Body of pancreas (tissue), 4 donors: ENCODE measurements around the gene RELB. TPM values are rescaled to one million over a fixed set of nuclear protein-coding genes. Genes with fewer than 3 reads are reported as not detected.

Source experiments
- ATAC-seq: fragments of 150-250 bp; one replicate; pipeline ENCODE4 v1.9.1; 2016
- DNase-seq, 4 donors: peaks; one replicate each; pipeline ENCODE4 v3.0.0-alpha.2; 2019
- H3K27ac ChIP-seq, 4 donors: fragments of 200-600 bp; sonication (generic); 1 replicate in 3 of 4; 2 replicates in 1 of 4; pipeline versions ENCODE4 v1.5.1 to v1.6.1; 2016 to 2019; ENCODE audit warnings: mild to moderate bottlenecking in 1 of 4, mixed read lengths in 1 of 4, moderate library complexity in 1 of 4
- H3K27me3 ChIP-seq, 2 donors: fragments of 200-600 bp; sonication (generic); one replicate each; pipeline ENCODE4 v1.6.0; 2016; ENCODE audit warnings: mild to moderate bottlenecking in 1 of 2
- H3K36me3 ChIP-seq, 2 donors: fragments of 200-600 bp; sonication (generic); replicated peaks in 1 of 2; 2 replicates each; pipeline ENCODE4 v1.5.1; 2016; ENCODE audit warnings: low read depth in 2 of 2; ENCODE audit not compliant: insufficient read depth in 1 of 2
- H3K4me1 ChIP-seq: fragments of 200-600 bp; sonication (generic); one replicate; pipeline ENCODE4 v1.6.0; 2016
- H3K4me3 ChIP-seq, 2 donors: fragments of 200-600 bp; sonication (generic); 1 replicate in 1 of 2; 2 replicates in 1 of 2; pipeline ENCODE4 v1.5.1; 2016 to 2019
- H3K9me3 ChIP-seq, 3 donors: fragments of 200-600 bp; sonication (generic); 1 replicate in 2 of 3; 2 replicates in 1 of 3; pipeline ENCODE4 v1.5.1; 2016
- POLR2A ChIP-seq, 3 donors: fragments of 450-650 bp; IDR thresholded peaks; one replicate each; pipeline ENCODE4 v1.6.1; 2016; ENCODE audit warnings: antibody characterized with exemption in 3 of 3, mild to moderate bottlenecking in 2 of 3
- WGBS, 2 donors: methylation state at CpG; one replicate each; pipeline ENCODE4 v1.1.5; 2017; 5-methylcytosine and 5-hydroxymethylcytosine counted together
- intact Hi-C: fragments of 100-400 bp; cut with DNase I; formaldehyde crosslinking; loops from one replicate; pipeline ENCODE4 v1.15.1; 2023
- total RNA-seq, 2 donors: library from RNA; depleted of rRNA; stranded (reverse); fragments of >200 nt; gene quantifications; one replicate each; pipeline ENCODE4 v1.1.0, GENCODE V29; 2016
- TF ChIP-seq, protein P1 (sequence below), 7 experiments: fragments of 450-650 bp in 4 of 7; fragments of 200-600 bp in 3 of 7; sonication (generic) in 3 of 7; IDR thresholded peaks; one replicate each; pipeline ENCODE4 v1.5.1; 2016 to 2019; ENCODE audit warnings: antibody characterized with exemption in 7 of 7

Gene RELB, protein sequence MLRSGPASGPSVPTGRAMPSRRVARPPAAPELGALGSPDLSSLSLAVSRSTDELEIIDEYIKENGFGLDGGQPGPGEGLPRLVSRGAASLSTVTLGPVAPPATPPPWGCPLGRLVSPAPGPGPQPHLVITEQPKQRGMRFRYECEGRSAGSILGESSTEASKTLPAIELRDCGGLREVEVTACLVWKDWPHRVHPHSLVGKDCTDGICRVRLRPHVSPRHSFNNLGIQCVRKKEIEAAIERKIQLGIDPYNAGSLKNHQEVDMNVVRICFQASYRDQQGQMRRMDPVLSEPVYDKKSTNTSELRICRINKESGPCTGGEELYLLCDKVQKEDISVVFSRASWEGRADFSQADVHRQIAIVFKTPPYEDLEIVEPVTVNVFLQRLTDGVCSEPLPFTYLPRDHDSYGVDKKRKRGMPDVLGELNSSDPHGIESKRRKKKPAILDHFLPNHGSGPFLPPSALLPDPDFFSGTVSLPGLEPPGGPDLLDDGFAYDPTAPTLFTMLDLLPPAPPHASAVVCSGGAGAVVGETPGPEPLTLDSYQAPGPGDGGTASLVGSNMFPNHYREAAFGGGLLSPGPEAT
- total RNA-seq = 10 to 100 TPM in 1 of 2 donors, 1 to 10 TPM in 1; 8.9 to 11.9 TPM

DNA sequence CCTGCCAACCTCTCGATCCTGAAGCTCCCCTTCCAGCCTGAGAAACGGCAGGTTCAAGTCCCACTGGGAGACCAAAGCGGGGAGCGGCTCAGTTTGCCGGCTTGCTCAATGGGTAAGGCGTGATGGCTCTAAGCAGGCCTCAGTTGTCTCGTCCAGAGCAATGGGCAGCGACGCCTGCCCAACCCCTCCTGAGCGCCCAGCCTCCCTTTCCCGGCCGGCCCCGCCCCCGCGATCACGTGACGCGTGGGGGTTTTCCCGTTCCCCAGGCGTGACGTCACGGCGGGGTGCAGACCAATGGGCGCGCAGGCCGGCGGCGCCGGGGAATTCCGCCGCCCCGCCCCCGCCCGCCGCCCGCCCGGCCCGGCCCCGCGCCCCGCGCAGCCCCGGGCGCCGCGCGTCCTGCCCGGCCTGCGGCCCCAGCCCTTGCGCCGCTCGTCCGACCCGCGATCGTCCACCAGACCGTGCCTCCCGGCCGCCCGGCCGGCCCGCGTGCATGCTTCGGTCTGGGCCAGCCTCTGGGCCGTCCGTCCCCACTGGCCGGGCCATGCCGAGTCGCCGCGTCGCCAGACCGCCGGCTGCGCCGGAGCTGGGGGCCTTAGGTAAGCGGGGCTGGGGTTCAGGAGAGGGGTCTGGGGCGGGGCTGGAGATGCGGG, at the start of gene RELB:
Gene RELB, plus strand, starts transcription at position 378 of the 653 bp plus-strand sequence. Its CDS starts 116 bp downstream, at position 494.
- peak within 1 kb of the TSS; percentile 97 to 100 (median 99) for H3K27ac ChIP-seq
- ATAC-seq (peak; percentile 81), DNase-seq (peak; percentile 95 to 96 (median 96))
- peaks cover 15% of the 10 kb centered on the region for H3K4me1 ChIP-seq
- no peaks in the 10 kb centered on the region for H3K27me3 ChIP-seq
- peaks cover 0 to 2% of the 10 kb centered on the region in 2 donors for H3K36me3 ChIP-seq
- TF ChIP-seq, protein P1, sequence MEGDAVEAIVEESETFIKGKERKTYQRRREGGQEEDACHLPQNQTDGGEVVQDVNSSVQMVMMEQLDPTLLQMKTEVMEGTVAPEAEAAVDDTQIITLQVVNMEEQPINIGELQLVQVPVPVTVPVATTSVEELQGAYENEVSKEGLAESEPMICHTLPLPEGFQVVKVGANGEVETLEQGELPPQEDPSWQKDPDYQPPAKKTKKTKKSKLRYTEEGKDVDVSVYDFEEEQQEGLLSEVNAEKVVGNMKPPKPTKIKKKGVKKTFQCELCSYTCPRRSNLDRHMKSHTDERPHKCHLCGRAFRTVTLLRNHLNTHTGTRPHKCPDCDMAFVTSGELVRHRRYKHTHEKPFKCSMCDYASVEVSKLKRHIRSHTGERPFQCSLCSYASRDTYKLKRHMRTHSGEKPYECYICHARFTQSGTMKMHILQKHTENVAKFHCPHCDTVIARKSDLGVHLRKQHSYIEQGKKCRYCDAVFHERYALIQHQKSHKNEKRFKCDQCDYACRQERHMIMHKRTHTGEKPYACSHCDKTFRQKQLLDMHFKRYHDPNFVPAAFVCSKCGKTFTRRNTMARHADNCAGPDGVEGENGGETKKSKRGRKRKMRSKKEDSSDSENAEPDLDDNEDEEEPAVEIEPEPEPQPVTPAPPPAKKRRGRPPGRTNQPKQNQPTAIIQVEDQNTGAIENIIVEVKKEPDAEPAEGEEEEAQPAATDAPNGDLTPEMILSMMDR (IDR thresholded peaks at IDR 0.05) = no peak
- TF ChIP-seq POLR2A (IDR thresholded peaks at IDR 0.05) = no peak
- no peaks in the 10 kb centered on the region for H3K9me3 ChIP-seq
- H3K4me3 ChIP-seq = peak within 1 kb of the TSS; percentile 50 to 74
- intact Hi-C loops = no loop called here
- 2% methylated on average over 64 of the region's 79 CpGs; no CpG with 5 or more reads in 1 of the 2 donors for WGBS, 2 donors

- WGBS, 2 donors = 18 to 23% methylated on average over 12 to 13 of the region's 13 CpGs
- intact Hi-C loops = no loop called here
These were observed 47.0 kb upstream of the RELB start for GRCh38 chr19:44954278-44954648.

GRCh38 chr19:44954649-44955504, 46.4 kb upstream of the RELB start, which contains the start of gene CLPTM1:
Gene CLPTM1 (plus strand): TSS chr19:44955380. CDS start chr19:44955396, 16 bp downstream.
- peak; percentile 97 to 98 (median 98) for DNase-seq
- H3K27ac ChIP-seq = peak within 1 kb of the TSS; percentile 75 to 96 (median 93)
- no peaks in the 10 kb centered on the region for H3K27me3 ChIP-seq
- ATAC-seq = peak; percentile 95
- intact Hi-C loops = no loop called here
- H3K9me3 ChIP-seq = no peaks in the 10 kb centered on the region
- peak; percentile 33 to 87 (median 79) for TF ChIP-seq POLR2A (IDR thresholded peaks at IDR 0.05)
- TF ChIP-seq, protein P1 (IDR thresholded peaks at IDR 0.05) = peak in 3 of 7 experiments; percentile 26 to 35 (median 34)
- H3K36me3 ChIP-seq = no peaks in the 10 kb centered on the region
- peaks cover 58% of the 10 kb centered on the region for H3K4me1 ChIP-seq
- H3K4me3 ChIP-seq = peak within 1 kb of the TSS; percentile 80 to 95
- WGBS, 2 donors = 0% methylated on average over 56 to 64 of the region's 65 CpGs

More at GRCh38 chr19:44954278-44954648, 47.0 kb upstream of the RELB start:
- DNase-seq (no peak), ATAC-seq (no peak)
- Histone ChIP-seq H3K27me3 (no peaks in the 10 kb centered on the region), H3K36me3 (no peaks in the 10 kb centered on the region), H3K9me3 (no peaks in the 10 kb centered on the region), H3K27ac (peak overlapping the region; percentile 75 to 96 (median 93)), H3K4me3 (peak overlapping the region; percentile 80 to 95), H3K4me1 (peaks cover 55% of the 10 kb centered on the region)
- TF ChIP-seq, protein P1 (IDR thresholded peaks at IDR 0.05) = no peak
- TF ChIP-seq POLR2A (IDR thresholded peaks at IDR 0.05) = no peak
